CD4-positive, alpha-beta T cell treated with Interleukin-6 for 4 hours (primary cell): ENCODE measurements around the gene FIS1.
A peak's percentile ranks its signal among the peaks of the same experiment; 100 is the strongest.
"Not testable (repeated sequence)": the region's sequence is repeated elsewhere in the genome, so short reads cannot be mapped to it uniquely, and the experiment has no call there.

ENCODE experiments used
- DNase-seq: peaks from one replicate; pipeline ENCODE4 v3.0.0-alpha.2; 2020; ENCODE audit warnings: mixed read lengths

FIS1 gene

DNA sequence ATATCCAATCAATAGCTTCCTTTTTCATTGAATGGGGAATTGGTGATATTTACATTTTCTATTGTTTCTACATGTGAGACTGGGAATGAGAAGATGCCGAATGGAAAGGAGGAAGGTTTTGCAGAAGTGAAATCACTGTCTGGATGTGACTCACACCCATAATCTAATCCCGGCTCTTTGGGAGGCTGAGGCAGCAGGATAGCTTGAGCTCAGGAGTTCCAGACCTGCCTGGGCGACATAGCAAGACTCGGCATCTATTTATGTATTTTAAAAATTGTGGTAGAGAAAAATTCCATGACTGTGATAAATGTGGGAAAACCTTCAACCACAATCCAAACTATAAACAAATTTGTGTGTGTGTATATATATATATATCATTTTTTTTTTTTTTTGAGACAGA lies 10.9 kb upstream of the FIS1 start:
- no peak for DNase-seq

DNA sequence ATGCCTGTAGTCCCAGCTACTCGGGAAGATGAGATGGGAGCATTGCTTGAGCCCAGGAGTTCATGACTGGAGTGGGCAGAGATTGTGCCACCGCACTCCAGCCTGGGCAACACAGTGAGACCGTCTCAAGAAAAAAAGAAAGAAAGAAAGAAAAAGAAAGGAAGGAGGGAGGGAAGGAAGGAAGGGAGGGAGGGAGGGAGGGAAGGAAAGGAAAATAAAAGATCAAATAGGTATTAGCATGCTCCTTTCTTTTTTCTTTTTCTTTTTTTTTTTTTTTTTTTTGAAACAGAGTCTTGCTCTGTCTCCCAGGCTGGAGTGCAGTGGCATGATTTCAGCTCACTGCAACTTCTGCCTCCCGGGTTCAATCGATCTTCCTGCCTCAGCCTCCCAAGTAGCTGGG lies 8.3 kb upstream of the FIS1 start:
- DNase-seq: not testable (repeated sequence)

DNA sequence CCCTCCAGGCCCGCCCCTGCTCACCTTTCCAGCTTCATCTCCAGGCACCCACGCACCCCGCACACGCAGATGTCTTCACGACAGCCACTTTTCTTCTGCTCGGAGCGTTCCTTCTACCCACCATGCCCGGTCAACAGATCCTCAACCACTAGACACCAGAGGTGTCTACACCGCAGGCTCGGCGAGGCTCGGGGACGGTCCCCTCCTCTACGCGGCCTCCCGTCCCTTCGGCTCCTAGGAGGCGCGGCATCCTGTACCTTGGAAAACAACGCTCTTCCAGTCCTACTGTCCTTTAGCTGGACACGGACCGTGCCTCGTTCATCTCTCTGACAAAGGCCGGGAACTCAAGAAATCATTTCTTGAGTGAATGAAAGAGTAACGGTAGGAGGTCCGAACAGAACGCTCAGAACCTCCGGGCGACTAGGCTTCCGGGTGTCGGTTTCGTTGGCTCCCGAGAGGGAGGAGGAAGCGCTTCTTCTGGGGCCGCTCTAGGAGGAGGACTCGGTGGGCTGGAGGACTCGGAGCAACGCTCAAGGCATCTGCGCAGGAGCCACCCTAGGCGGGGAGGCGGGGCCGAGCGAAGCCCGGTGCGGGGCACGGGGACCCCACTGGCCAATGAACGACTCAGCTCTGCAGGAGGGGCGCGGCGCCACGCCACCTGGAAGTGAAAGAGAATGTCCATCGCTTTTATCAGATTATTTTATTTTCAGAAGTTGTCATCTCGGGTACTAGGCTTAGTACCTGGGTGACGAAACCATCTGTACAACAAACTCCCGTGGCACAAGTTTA lies 7.2 kb upstream of the FIS1 start:
- peak; percentile 99 for DNase-seq

DNA sequence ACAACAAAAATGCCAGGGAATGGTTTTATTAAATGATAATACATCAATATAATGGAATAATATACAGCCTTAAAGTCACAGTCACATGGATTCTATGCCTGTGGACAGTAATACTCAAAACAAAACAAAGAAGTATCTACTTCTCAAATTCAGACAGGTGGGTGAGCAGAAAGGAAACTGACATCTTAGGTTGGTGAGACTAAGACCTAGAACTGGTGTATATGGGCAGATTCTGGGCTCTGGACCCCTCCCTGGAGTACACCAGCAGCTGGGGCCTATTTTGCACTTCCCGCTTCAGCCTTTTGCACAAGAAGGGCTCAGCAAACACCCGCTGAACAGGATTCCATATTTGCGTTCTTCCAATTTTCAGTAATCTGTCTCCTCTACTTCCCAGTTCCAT lies 5.4 kb upstream of the FIS1 start:
- no peak for DNase-seq

DNA sequence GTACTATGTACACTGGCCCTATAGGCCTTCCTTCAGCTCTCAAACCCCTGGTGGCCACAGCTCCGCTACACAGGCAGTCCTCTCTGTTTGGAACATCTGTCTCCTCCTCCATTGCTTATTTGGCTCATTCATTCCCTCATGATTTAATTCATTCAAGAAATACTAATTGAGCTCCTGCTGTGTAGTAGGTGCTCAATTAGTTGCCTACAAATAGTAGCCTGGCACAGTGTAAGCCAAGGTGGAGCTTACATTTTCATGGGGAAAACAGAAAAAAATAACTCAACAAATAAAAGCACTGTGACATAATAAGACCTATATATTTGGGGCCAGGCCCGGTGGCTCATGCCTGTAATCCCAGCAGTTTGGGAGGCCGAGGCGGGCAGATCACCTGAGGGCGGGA lies 3.4 kb upstream of the FIS1 start:
- DNase-seq: no peak

DNA sequence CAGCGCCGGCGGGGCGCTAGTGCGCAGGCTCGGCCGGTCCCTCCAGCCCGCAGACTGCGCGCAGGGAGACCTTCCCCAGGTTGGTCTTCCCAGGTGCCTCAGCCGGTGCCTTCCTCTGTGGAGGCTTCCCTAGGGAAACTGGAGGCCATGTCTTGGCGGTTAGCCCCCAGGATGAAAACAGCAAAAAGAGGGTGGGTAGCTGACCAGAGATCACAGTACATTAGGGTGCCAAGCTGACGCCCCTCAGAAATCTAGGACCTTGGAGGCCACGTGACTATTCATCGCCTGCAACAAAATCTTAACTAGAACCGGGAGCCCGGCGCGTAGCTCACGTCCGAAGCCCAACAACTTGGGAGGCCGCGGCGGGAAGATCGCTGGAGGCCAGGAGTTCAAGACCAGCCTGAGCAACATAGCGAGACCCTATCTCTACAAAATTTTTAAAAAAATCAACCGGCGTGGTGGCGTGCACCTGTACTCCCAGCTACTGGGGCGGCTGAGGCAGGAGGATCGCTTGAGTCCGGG lies 327 bp upstream of the FIS1 start:
- DNase-seq: no peak

DNA sequence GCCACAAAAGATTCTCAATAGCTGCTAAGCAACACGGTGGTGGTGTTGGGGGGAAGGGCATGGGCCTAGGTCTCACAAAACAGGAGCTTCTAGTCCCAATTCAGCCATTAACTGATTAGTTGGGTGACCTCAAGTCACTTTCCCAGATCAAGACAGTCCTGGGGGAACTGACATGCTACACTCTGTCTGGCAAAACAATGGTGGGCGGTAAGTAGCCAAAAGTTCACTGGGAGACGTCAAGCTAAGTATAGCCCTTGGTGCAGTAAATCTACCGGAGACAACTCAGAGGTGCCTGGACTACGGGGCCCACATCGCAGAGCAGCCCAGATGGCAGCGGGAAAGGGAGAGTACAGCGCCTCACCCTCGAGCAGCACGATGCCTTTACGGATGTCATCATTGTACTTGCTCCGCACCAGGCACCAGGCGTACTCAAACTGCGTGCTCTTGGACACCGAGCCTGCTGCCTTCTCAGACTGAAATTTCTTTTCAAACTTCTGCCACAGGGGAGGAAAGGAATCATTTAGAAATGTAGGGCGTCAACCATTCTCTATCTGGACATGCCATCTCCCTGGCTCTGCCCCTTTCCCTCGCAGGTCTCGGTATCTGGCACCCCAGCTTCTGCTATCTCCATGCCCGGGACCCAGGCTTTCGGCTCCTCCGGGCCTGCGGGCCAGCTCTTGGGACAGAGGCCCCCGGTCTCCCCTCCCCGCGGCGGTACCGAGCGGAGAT lies 1.1 kb downstream of the FIS1 start:
- DNase-seq: no peak

DNA sequence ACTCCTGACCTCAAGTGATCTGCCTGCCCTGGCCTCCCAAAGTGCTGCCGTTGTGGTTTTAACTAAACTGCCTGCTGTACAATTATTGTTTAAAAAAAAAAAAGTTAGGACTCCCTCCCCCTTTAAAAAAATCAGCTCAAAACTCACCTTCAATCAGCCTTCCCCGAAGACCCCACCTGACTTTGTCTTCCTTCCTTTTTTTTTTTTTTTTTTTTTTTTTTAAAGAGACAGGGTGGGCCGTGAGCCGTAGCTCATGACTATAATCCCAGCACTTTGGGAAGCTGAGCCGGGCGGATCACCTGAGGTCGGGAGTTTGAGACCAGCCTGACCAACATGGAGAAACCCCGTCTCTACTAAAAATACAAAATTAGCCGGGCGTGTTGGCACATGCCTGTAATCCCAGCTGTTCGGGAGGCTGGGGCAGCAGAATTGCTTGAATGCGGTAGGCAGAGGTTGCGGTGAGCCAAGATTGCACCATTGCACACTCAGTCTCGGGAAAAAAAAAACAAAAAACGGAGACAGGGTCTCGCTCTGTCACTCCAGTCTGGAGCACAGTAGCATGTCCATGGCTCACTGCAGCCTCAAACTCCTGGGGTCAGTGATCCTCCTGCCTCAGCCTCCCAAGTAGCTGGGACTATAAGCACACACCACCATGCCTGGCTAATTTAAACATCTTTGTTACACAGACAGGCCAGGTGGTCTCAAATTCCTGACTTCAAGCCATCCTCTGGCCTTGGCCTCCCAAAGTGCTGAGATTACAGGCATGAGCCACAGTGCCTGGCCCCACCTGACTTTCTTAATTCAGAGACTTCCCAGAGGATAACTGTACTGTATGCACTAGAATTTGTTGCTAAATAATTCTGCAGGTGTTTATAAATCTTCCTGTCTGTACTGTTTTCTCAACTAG lies 3.2 kb downstream of the FIS1 start:
- no peak for DNase-seq

DNA sequence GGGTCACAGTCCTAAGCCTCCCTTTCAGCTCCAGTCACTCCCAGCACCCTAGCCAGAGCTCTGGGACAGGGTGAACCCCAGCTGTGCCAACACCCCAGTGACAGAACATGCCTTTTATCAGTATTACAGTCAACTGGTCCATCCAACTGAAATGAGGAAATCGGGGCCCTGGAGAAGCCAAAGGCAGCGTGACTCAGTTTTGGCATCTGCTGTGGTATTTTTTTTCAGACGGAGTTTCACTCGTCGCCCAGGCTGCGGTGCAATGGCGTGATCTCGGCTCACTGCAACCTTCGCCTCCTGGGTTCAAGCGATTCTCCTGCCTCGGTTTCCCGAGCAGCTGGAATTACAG lies 3.9 kb downstream of the FIS1 start:
- no peak for DNase-seq

DNA sequence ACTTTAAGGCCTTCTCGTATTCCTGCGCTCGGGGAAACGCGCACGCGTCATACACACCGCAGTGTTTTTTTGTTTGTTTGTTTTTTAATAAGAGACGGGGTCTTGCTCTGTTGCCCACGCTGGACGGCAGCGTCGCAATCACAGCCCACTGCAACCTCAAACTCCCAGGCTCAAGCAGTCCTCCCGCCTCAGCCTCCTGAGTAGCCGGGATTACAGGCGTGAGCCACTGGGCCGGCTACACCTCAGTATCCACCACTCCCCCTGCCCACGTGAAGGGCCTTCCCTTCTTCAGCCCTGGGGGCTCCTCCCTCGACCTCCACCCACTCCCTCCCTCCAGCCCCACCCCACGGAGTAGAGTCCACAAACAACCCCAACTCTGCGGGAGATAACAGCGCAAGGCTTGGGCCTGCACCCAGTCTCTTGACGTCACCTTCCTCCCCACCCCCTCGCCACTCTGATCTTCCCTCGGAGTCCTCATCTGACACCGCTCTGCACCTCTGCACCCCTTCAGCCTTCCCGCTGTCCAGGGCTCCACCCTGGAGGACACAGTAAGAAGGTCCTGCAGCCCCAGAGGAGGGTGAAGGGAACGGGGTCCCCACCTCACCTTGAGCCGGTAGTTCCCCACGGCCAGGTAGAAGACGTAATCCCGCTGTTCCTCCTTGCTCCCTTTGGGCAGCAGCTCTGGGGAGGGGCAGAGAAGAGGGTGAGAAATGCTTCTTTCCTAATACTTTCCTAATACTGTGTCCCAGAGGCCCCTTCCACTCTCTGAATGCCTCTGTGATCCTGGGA lies 4.5 kb downstream of the FIS1 start:
- no peak for DNase-seq

DNA sequence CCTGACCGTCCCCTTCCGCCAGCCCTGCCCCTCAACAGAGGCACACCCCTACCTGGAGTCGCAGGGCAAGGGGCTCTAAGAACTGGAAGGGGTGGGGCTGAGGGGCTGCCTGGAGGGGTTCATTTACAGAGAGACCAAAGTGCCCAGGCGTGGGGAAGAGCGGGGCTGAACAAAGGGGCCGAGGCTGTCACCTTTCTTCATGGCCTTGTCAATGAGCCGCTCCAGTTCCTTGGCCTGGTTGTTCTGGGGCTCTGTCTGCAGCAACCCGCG lies 5.0 kb downstream of the FIS1 start:
- DNase-seq: no peak

DNA sequence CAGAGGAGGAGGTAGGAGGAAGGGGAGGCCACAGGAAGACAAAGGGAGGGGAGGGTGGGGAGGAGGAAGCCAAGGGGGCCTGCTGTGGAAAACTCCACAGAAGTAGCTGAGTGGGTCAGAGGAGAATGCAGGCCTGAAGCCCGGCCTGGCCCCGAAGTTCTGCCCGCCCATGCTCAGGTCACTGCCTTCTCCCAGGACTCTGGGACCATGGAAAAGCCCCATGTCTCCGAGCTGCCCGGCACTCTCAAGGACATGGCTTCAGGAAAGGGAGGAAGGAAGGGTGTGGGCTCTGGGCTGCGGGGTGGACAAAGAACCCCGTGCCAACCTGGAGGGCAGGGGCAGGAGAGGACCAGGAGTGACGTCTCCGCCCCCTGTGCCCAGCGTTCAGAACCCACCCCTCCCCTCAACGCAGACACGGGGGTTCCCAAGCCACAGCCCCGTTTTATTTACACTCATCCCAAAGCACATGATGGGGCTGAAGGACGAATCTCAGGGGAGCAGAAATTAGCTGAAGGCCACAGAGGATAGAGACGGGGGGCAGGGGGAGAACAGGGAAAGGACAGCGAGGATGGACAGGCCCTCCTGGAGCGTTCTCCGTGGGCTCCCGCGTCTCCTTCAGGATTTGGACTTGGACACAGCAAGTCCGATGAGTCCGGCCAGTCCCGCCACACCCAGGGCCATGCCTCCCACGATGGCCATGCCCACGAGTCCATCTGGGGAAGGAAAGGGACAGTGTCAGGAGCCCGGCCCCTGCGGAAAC lies 5.5 kb downstream of the FIS1 start:
- no peak for DNase-seq

DNA sequence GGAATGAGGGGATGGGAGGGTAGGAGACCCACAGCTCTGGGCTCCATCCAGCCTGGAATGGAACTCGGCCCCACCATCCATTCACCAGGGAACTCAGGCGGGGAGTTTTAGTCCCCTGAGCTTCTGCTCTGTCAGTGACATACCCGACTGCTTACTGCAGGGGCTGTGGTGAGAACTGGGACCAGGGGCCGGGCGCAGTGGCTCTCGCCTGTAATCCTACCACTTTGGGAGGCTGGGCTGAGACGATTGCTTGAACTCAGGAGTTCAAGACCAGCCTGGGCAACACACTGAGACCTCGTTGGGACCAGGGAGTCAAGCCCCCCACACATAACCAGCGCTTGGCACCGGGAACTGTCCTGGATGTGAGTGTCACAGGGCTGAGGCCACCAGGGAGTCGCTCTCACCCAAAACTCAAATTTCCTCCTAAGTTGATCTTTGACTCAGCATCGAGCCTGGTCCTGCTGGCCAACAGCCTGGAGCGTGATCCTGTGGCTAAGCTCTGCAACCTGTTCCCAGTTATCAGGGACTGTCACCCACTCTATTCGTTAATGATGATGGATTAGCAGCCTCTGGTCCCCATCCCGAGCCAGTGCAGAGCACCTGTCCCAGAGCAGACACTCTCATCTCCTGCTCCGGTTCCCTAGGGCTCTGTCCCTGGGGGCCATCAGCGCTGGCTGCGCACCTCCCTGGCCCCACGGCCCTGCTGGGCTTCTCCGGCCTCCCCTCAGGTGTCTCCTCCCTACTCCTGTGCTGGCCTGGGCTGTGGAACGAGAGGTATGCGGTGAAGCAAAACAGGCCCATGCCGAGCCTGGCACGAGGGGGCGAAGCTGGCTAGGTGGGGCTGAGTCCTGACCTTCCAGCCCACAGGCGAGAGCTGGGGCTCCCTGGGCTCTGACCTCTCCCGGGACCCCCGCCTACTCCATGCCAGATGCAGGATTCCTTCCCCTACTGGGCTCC lies 6.4 kb downstream of the FIS1 start:
- no peak for DNase-seq

DNA sequence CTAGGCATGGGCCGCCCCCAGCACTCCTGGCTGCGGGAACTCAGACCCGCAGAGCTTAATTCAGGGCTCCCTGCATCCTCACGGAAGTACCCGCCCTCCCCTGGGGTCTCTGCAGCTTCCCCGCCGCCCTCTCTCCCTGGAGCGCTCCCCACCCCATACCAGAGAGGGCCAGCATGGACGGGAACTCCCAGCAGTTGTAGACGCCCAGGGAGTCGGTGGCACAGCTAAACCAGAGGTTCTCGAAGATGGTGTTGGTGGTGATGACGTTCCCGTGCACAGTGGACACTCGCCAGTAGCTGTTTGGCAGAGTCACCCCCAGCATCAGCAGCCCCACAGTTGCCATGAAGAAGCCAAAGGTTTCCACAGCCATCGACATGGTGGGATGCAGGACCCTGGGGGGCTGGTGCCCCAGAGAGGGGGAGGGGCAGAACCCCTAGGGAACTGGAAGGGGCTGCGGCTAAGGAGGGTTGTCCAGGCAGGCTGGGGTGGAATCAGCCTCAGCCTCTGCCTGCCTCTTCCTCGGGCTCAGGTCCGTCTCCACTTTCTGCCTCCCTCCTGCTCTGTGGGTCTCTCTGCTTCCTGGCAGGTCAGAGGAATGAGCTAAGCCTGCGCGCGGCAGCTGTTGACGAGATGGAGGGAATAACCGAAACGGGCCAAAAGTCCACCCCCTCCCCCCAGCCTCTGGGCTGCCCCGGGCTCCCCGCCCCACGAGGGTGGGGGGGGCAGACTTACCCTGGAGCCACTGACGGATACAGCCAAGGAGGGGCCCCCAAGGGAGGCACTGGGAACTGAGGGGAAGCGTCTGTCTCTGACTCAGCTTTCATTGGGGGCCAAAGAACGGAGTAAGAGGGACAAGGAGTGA lies 7.4 kb downstream of the FIS1 start, which contains the start of gene CLDN15:
Gene CLDN15 (minus strand): TSS at position 597 of the 862 bp plus-strand sequence. CDS start 221 bp downstream, at position 376.
- DNase-seq: no peak

DNA sequence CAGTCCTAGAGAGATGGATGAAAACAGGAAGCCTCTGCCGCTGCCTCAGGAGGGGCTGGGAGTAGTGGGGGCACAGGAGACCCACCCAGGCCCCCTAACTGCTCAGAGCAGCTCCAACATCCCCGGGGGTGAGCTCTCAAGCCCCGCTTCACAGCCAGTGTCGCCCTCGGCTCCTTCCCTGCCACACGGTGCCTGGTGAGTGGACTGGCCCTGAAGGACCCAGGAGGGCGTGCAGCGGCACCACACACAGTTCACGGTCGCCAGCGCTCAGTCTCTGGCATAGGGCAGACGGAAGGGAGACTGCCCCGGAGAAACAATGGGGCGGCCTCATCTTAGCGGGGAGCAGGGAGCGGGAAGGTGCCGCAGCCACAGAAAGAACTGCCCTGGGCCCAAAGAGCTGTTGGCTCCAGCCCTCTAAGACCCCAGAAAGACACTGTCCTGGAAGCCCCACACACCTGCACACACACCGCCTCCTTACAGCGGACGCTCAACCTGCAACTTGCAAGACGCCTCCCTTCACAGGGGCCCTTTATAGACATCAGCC lies 8.5 kb downstream of the FIS1 start:
- DNase-seq: no peak

DNA sequence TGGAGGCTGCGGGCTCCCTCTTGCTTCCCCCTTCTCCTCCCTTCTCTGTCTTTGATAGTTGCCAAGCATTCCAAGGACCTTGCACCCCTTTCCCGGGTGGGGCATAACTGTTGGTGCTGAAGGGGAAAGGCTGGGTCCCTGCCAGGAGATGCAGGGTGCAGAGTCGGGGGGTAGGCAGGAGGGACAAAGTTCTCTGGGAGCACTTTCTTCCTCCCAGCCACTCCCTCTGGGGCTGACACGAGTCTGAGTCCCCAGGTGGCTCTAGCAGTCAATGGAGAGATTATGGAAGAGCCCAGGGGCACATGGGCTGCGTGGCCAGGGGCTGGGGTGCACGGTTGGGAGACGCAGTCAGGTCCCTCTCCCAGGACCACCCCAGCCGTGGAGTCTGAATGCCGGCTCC lies 9.4 kb downstream of the FIS1 start:
- DNase-seq: no peak

DNA sequence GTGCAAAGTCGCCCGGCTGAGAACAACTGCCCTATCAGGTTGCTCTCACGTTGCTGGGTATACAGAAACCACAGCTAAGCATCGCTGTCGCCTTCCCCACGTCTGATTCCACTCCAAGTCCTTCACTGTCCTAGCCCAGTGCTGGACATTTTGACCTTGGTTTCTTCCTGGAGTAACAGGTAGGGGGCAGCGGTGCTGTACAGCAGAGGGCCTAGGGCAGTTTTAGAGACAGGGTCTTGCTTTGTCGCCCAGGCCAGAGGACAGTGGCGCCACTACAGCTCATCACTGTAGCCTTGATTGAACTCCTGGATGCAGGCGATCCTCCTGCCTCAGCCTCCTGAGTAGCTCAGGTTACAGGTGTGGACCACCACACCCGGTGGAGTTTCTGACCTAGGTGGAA lies 9.8 kb downstream of the FIS1 start:
- DNase-seq: no peak

DNA sequence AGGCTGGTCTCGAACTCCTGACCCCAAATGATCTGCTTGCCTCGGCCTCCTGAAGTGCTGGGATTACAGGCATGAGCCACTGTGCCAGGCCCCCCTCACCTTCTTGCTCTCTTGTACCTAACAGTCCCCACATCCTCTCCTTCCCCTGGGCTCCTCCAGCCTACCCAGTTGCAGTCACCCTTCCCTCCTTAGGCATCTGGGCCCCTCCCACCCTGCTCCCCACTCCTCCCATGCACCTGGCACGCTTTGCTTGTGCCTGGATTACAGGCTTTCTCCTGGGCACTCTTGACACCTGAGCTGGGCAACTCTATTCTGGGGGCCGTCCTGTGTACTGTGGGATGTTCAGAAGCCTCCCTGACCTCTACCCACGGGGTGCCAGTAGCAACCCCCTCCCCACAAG lies 10.2 kb downstream of the FIS1 start:
- no peak for DNase-seq

DNA sequence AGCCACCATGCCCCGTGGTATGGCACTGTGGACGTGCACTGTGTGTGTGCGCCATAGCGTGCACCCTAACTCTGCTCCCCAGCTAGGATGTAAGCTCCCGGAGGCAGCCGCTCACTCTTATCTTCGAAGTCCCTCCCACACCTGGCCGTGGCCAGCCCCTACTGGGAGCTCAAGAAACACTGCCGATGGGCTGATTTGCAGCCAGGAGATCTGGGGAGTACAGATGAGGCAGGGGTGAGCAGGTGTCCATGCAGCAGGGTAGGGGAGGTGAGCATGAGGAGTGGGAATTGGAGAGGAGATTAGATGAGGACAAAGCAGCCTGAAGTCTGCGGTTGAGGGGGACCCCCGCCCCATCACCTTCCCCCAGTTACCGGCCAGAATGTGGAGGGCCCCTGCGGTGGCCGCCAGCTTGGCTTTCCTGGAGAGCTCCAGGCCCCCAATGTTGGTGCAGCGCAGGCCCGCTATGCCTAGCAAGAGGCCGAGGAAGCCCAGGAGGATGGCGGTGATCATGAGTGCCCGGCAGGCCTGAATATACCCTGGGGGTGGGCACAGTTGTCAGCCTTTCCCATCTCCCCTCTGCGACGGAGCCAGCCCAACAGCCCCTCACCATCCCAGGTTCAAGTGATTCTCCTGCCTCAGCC lies 10.9 kb downstream of the FIS1 start:
- DNase-seq: no peak
